ENCODE results near the gene PTCSC3. TPM values are rescaled to one million over a fixed set of nuclear protein-coding genes. Genes with fewer than 3 reads are reported as not detected.

PTCSC3 gene
- total and polyA plus RNA-seq, 12 donors, result not detected

DNA sequence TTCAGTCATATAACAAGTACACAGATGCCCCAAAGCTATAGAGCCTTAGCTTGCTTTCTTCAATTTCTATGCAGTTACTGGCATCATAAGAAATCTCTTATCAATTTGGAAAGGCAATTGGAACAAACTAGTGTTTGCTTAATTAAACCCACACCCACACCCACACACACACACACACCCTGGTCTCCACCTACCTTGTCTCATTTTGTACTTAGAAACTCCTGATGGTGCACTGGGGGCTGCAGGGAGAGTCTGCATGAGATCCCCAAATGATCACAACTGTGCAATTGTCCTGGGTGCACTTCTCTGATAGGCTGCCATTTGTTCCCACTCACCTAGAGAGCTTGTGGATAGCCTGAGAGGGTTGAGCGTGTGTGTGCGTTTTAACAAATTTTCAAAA is 40.5 kb upstream of the PTCSC3 start:
- Histone ChIP-seq H3K27ac (no peak overlapping the region), H3K4me3 (no peak overlapping the region), H3K4me1 (no peaks in the 10 kb centered on the region), H3K27me3 (peaks cover 0 to 39% (median 23%) of the 10 kb centered on the region in 7 donors), H3K9me3 (no peaks in the 10 kb centered on the region), H3K36me3 (no peaks in the 10 kb centered on the region)
- WGBS, 2 donors, result 89 to 100% methylated on average over 2 of the region's 2 CpGs
- DNase-seq (no peak), ATAC-seq (no peak)
- intact Hi-C loops (cut with DNase I), result no loop called here
- TF ChIP-seq, protein P1, sequence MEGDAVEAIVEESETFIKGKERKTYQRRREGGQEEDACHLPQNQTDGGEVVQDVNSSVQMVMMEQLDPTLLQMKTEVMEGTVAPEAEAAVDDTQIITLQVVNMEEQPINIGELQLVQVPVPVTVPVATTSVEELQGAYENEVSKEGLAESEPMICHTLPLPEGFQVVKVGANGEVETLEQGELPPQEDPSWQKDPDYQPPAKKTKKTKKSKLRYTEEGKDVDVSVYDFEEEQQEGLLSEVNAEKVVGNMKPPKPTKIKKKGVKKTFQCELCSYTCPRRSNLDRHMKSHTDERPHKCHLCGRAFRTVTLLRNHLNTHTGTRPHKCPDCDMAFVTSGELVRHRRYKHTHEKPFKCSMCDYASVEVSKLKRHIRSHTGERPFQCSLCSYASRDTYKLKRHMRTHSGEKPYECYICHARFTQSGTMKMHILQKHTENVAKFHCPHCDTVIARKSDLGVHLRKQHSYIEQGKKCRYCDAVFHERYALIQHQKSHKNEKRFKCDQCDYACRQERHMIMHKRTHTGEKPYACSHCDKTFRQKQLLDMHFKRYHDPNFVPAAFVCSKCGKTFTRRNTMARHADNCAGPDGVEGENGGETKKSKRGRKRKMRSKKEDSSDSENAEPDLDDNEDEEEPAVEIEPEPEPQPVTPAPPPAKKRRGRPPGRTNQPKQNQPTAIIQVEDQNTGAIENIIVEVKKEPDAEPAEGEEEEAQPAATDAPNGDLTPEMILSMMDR (IDR thresholded peaks at IDR 0.05), result no peak

DNA sequence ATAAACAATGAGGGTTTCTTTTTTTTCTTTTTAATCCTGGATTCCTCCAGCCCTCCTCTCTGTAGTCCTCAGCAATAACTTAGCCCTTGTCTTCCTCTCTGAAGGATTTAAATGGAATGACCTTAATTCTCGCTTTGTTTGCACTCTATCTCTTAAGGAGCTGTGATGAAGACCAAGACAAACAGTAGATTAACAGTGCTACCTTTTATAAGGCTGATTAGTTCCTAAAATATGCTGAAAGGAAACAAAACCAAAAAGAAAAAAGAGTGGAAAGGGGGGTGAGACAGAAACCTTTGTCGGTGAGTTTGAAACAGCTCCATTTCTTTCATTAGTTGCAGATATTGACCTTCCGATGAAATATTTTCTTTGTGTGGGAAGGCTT is 38.7 kb upstream of the PTCSC3 start:
- TF ChIP-seq, protein P1 (IDR thresholded peaks at IDR 0.05), result no peak
- no peak overlapping the region for H3K4me3 ChIP-seq
- no peaks in the 10 kb centered on the region for H3K4me1 ChIP-seq
- H3K27me3 ChIP-seq, result peaks cover 0 to 39% (median 18%) of the 10 kb centered on the region in 7 donors
- 68 to 78% methylated on average over 3 of the region's 3 CpGs for WGBS, 2 donors
- intact Hi-C loops (cut with DNase I), result no loop called here
- no peak overlapping the region for H3K27ac ChIP-seq
- H3K36me3 ChIP-seq, result no peaks in the 10 kb centered on the region
- no peak for DNase-seq
- no peak for ATAC-seq
- no peaks in the 10 kb centered on the region for H3K9me3 ChIP-seq

DNA sequence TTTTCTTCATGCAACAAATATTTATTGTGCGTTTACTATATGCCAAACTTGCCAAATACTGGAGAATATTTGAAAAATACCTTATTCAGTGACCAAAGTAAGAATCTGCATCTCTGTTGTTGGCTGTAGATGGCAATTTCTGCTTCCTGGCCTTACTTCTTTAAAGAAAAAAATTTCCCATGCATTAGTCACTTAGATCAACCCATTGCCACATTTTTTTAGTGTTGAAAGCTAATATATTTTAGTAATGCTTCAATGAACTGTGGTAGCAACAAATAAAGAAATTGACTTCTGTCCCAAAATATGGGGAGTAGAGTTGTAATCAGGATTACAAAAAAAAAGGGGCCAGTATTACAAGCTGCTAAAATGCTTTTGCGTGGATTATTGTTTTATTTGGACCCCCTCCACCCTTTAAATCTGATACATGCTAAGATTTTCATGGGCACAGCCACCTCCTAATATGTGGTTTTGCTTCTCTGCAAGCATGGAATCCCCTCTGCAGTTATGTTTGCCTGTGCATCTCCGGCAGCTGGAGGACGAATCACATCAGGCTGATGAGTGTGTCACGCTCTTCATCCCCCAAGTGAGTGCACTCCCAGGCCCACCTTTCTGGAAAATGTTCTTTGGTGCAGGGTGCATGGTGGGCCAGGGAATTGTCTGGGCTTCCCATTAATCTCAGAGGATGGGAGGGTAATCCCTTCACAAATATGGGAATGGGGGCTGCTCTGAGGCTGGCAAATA is 38.1 kb upstream of the PTCSC3 start:
- H3K27me3 ChIP-seq, result peaks cover 0 to 39% (median 18%) of the 10 kb centered on the region in 7 donors
- no peak for ATAC-seq
- intact Hi-C loops (cut with DNase I), result no loop called here
- no peak overlapping the region for H3K27ac ChIP-seq
- no peaks in the 10 kb centered on the region for H3K4me1 ChIP-seq
- DNase-seq, result no peak
- WGBS, 2 donors, result 60 to 67% methylated on average over 5 of the region's 5 CpGs
- H3K36me3 ChIP-seq, result no peaks in the 10 kb centered on the region
- TF ChIP-seq, protein P1 (IDR thresholded peaks at IDR 0.05), result no peak
- H3K4me3 ChIP-seq, result no peak overlapping the region
- H3K9me3 ChIP-seq, result no peaks in the 10 kb centered on the region

DNA sequence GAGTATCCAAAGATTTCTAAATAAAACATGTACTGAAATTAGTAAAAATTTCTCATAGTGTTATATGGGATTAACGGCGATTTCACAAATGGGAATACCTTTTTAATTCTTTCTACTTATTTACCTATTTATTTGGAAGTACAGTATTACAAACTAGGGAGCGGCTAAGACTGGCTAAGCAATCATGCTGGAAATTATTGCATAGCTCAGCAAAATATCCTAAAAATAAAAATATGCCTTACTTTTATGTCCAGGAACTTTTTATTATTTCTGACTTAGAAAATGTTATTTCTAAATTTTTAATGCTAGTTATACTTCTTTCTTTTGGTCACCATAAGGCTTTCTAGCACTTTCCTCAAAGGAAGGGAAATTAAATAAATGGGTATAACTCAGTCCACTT is 36.5 kb upstream of the PTCSC3 start:
- Histone ChIP-seq H3K27me3 (peaks cover 0 to 38% (median 16%) of the 10 kb centered on the region in 7 donors), H3K4me3 (no peak overlapping the region), H3K4me1 (no peaks in the 10 kb centered on the region), H3K27ac (no peak overlapping the region), H3K9me3 (no peaks in the 10 kb centered on the region), H3K36me3 (no peaks in the 10 kb centered on the region)
- no peak for ATAC-seq
- DNase-seq, result no peak
- intact Hi-C loops (cut with DNase I), result no loop called here
- 88 to 92% methylated on average over 3 of the region's 3 CpGs for WGBS, 2 donors
- TF ChIP-seq, protein P1 (IDR thresholded peaks at IDR 0.05), result no peak

Data from heart right ventricle (tissue), 16 donors.